Esophagus muscularis mucosa (tissue), 3 donors: ENCODE data around the gene KRTAP29-1.

Experiments used
- POLR2AphosphoS5 ChIP-seq, 2 donors: sonication (generic); formaldehyde crosslinking; IDR thresholded peaks; one replicate each; pipeline ENCODE4 v1.6.1; 2017; ENCODE audit warnings: antibody characterized with exemption in 2 of 2
- TF ChIP-seq, protein P1 (sequence below), 3 experiments: fragments of 200-600 bp in 2 of 3; fragments of 450-650 bp in 1 of 3; sonication (generic) in 2 of 3; IDR thresholded peaks; one replicate each; pipeline ENCODE4 v1.5.1; 2017 to 2019; ENCODE audit warnings: antibody characterized with exemption in 3 of 3, mild to moderate bottlenecking in 2 of 3, moderate library complexity in 1 of 3

GRCh38 chr17:41345992-41346391, 43.3 kb upstream of the KRTAP29-1 start:
- TF ChIP-seq, protein P1, sequence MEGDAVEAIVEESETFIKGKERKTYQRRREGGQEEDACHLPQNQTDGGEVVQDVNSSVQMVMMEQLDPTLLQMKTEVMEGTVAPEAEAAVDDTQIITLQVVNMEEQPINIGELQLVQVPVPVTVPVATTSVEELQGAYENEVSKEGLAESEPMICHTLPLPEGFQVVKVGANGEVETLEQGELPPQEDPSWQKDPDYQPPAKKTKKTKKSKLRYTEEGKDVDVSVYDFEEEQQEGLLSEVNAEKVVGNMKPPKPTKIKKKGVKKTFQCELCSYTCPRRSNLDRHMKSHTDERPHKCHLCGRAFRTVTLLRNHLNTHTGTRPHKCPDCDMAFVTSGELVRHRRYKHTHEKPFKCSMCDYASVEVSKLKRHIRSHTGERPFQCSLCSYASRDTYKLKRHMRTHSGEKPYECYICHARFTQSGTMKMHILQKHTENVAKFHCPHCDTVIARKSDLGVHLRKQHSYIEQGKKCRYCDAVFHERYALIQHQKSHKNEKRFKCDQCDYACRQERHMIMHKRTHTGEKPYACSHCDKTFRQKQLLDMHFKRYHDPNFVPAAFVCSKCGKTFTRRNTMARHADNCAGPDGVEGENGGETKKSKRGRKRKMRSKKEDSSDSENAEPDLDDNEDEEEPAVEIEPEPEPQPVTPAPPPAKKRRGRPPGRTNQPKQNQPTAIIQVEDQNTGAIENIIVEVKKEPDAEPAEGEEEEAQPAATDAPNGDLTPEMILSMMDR (IDR thresholded peaks at IDR 0.05): no peak
- TF ChIP-seq POLR2AphosphoS5 (IDR thresholded peaks at IDR 0.05): no peak
